ENCODE data around the gene SLC25A11.

Gene SLC25A11

GRCh38 chr17:4895121-4895520 lies 44.7 kb downstream of the SLC25A11 start:
- DNase-seq (ENCODE audit: low spot score), result no peak

- DNase-seq (ENCODE audit: low spot score), result no peak
Measured at GRCh38 chr17:4893721-4894560, 45.9 kb downstream of the SLC25A11 start.

GRCh38 chr17:4893272-4893671 lies 46.6 kb downstream of the SLC25A11 start:
- no peak for DNase-seq (ENCODE audit: low spot score)

GRCh38 chr17:4892499-4893221 lies 47.2 kb downstream of the SLC25A11 start:
- DNase-seq (ENCODE audit: low spot score), result no peak

GRCh38 chr17:4891411-4892410 lies 48.1 kb downstream of the SLC25A11 start:
- DNase-seq (ENCODE audit: low spot score), result no peak

- no peak for DNase-seq (ENCODE audit: low spot score)
Measured at GRCh38 chr17:4887581-4887980, 52.3 kb downstream of the SLC25A11 start.
